GM23248 (cell line): ENCODE measurements around the gene AP5B1. TPM values are rescaled to one million over a fixed set of nuclear protein-coding genes. Genes with fewer than 3 reads are reported as not detected.
A peak's percentile ranks its signal among the peaks of the same experiment; 100 is the strongest.

Experiments
- DNase-seq: peaks from one replicate; pipeline ENCODE4 v3.0.0-alpha.2; 2015
- H2AFZ ChIP-seq: fragments of 200-600 bp; sonication (generic); 2 replicates; pipeline ENCODE4 v1.6.1; 2016; ENCODE audit warnings: antibody characterized with exemption
- H3F3A ChIP-seq: fragments of 200-600 bp; sonication (generic); 2 replicates; pipeline ENCODE4 v1.6.1; 2016; ENCODE audit warnings: mild to moderate bottlenecking, antibody characterized with exemption, mixed run types; ENCODE audit not compliant: insufficient read depth
- H3K27ac ChIP-seq: fragments of 200-600 bp; sonication (generic); 2 replicates; pipeline ENCODE4 v1.5.1; 2016; ENCODE audit warnings: mild to moderate bottlenecking
- H3K27me3 ChIP-seq: fragments of 200-600 bp; sonication (generic); replicated peaks from 2 replicates; pipeline ENCODE4 v1.6.1; 2016; ENCODE audit warnings: mild to moderate bottlenecking; ENCODE audit not compliant: insufficient read depth
- H3K36me3 ChIP-seq: fragments of 200-600 bp; sonication (generic); 2 replicates; pipeline ENCODE4 v1.6.1; 2016; ENCODE audit warnings: low read depth, mild to moderate bottlenecking
- H3K4me1 ChIP-seq: fragments of 200-600 bp; sonication (generic); 2 replicates; pipeline ENCODE4 v1.6.1; 2016; ENCODE audit warnings: mild to moderate bottlenecking; ENCODE audit not compliant: insufficient read depth
- H3K4me2 ChIP-seq: fragments of 200-600 bp; sonication (generic); one replicate; pipeline ENCODE4 v1.6.1; 2016; ENCODE audit warnings: mild to moderate bottlenecking; ENCODE audit not compliant: unreplicated experiment
- H3K4me3 ChIP-seq: fragments of 200-600 bp; sonication (generic); 2 replicates; pipeline ENCODE4 v1.5.1; 2016; ENCODE audit warnings: mild to moderate bottlenecking
- H3K79me2 ChIP-seq: fragments of 200-600 bp; sonication (generic); 2 replicates; pipeline ENCODE4 v1.6.1; 2016; ENCODE audit warnings: mild to moderate bottlenecking; ENCODE audit not compliant: insufficient read depth
- H3K9ac ChIP-seq: fragments of 200-600 bp; sonication (generic); 2 replicates; pipeline ENCODE4 v1.6.1; 2016; ENCODE audit warnings: mild to moderate bottlenecking
- H3K9me2 ChIP-seq: fragments of 200-600 bp; sonication (generic); 2 replicates; pipeline ENCODE4 v1.6.1; 2016; ENCODE audit warnings: mixed run types, mild to moderate bottlenecking, moderate library complexity; ENCODE audit not compliant: insufficient read depth
- H3K9me3 ChIP-seq: fragments of 200-600 bp; sonication (generic); one replicate; pipeline ENCODE4 v1.6.1; 2017; ENCODE audit warnings: low read depth
- H4K20me1 ChIP-seq: fragments of 200-600 bp; sonication (generic); 2 replicates; pipeline ENCODE4 v1.6.0; 2016; ENCODE audit not compliant: insufficient read depth
- EZH2 ChIP-seq: fragments of 200-600 bp; sonication (generic); IDR thresholded peaks from 2 replicates; pipeline ENCODE4 v1.6.1; 2018; ENCODE audit warnings: antibody characterized with exemption, mild to moderate bottlenecking; ENCODE audit not compliant: insufficient read depth, poor library complexity, severe bottlenecking
- EZH2phosphoT487 ChIP-seq: fragments of 200-600 bp; sonication (generic); IDR thresholded peaks from 2 replicates; pipeline ENCODE4 v1.6.1; 2018; ENCODE audit warnings: antibody characterized with exemption, moderate library complexity, mild to moderate bottlenecking, low read depth; ENCODE audit not compliant: insufficient read depth
- WGBS, 2 experiments: methylation state at CpG; one replicate each; pipeline ENCODE4 v1.1.6; 2015 to 2017; ENCODE audit warnings: low lambda C conversion rate in 2 of 2, low coverage in 1 of 2; ENCODE audit errors: missing lambda C conversion rate in 2 of 2; 5-methylcytosine and 5-hydroxymethylcytosine counted together
- in situ Hi-C: fragments of 300-500 bp; cut with MboI; formaldehyde crosslinking; loops from 2 replicates; pipeline ENCODE4 v1.15.0; 2020
- polyA plus RNA-seq: library from polyadenylated mRNA; unstranded; fragments of >200 nt; fragmentation: Nextera tagmentation; extraction: Ambion mirVana; gene quantifications from 2 replicates; pipeline ENCODE4 v1.2.1, GENCODE V29; 2016
- total RNA-seq: library from RNA; depleted of rRNA; stranded (reverse); fragments of >200 nt; shearing (Covaris generic); gene quantifications from 2 replicates; pipeline ENCODE4 v1.2.3, GENCODE V29; 2014

The AP5B1 gene
- total and polyA plus RNA-seq, 2 experiments from 2014 or later = 4.4 to 14.8 TPM

GRCh38 chr11:65822776-65823528 is 42.2 kb upstream of the AP5B1 start:
- Histone ChIP-seq H3K9me3 (no peaks in the 10 kb centered on the region), H4K20me1 (no peaks in the 10 kb centered on the region), H3K9me2 (no peaks in the 10 kb centered on the region), H3K9ac (no peak overlapping the region), H3K27ac (no peak overlapping the region), H3K36me3 (no peaks in the 10 kb centered on the region), H3K4me1 (no peaks in the 10 kb centered on the region), H3K79me2 (no peaks in the 10 kb centered on the region), H3F3A (no peaks in the 10 kb centered on the region), H3K27me3 (no peaks in the 10 kb centered on the region), H3K4me2 (no peak overlapping the region), H2AFZ (no peak overlapping the region), H3K4me3 (no peak overlapping the region)
- TF ChIP-seq EZH2phosphoT487 (no peak), EZH2 (no peak)
- in situ Hi-C loops = no loop called here
- no peak for DNase-seq
- WGBS, 2 experiments = 71 to 74% methylated on average over 15 of the region's 15 CpGs

DNA sequence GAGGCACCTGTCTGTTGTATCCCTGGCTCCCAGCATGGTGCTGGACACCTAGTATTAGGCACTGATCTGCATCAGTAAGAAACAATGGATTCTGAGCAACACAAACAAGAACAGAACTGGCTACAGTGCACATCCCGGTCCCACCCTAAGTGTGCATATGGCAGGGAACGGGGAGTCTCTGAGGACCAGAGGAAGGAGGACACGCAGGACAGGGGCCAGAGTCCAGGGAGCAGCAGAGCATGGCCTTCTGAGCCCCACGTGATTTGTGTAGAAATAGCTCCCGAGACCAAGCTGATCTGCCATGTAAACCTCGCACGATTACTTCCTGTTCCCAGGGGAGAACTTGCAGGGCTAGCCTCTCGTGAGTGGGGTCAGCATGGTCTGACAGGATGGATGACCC is 40.3 kb upstream of the AP5B1 start:
- H3K4me1 ChIP-seq = no peaks in the 10 kb centered on the region
- no peak overlapping the region for H2AFZ ChIP-seq
- no peak overlapping the region for H3K9ac ChIP-seq
- in situ Hi-C loops = no loop called here
- H3K4me3 ChIP-seq = no peak overlapping the region
- no peaks in the 10 kb centered on the region for H3K36me3 ChIP-seq
- TF ChIP-seq EZH2phosphoT487 (no peak), EZH2 (no peak)
- no peaks in the 10 kb centered on the region for H4K20me1 ChIP-seq
- no peaks in the 10 kb centered on the region for H3F3A ChIP-seq
- no peaks in the 10 kb centered on the region for H3K79me2 ChIP-seq
- H3K27ac ChIP-seq = no peak overlapping the region
- no peak overlapping the region for H3K4me2 ChIP-seq
- no peak for DNase-seq
- no peaks in the 10 kb centered on the region for H3K9me3 ChIP-seq
- H3K27me3 ChIP-seq = no peaks in the 10 kb centered on the region
- no peaks in the 10 kb centered on the region for H3K9me2 ChIP-seq
- 58% methylated on average over 8 of the region's 8 CpGs for WGBS, 2 experiments

DNA sequence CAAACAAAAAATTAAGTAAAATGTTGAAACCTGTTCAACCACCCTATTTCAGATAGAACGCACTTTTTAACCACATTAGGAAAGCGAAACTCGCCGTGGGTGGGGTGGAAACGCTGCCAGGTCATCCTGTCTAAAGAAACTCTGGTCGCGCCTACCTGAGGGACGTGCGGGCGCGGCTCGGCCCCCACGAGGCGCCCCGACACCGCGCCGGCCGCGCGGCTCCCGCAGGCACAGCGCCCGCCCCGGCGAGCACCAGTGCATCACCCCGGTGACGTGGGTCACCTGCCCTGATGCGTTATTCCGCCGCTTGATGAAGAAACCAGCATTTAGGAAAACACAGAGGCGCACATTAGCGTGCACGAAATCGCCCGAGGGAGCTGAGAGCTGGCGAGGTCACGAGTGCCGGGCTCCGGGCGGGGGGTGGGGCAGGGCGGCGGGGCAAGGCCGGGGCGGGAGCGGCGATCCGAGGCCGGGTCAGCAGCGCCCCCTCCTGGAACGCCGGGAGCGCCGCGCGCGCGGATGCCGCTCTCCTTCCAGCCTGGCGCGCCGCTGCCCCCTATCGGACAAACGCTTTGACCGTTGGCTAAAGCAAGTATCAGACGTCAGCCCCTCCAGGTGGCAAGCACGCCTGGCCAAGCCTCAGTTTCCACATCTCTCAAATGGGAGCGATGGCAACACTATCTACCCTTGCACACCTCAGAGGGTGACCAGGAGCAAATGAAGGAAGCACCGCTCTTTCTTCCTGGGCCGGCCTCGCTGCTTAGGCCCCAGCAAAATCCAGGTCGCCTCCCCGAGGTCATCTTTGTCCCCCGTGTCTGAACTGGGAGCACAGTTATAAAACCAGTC is 37.3 kb upstream of the AP5B1 start:
- no peak for TF ChIP-seq EZH2phosphoT487
- no peak for TF ChIP-seq EZH2
- Histone ChIP-seq H3K79me2 (no peaks in the 10 kb centered on the region), H3K4me2 (peak overlapping the region; percentile 94), H4K20me1 (no peaks in the 10 kb centered on the region), H2AFZ (peak overlapping the region; percentile 96), H3K9me2 (no peaks in the 10 kb centered on the region), H3K9me3 (no peaks in the 10 kb centered on the region), H3K27me3 (no peaks in the 10 kb centered on the region), H3F3A (no peaks in the 10 kb centered on the region), H3K36me3 (no peaks in the 10 kb centered on the region), H3K9ac (peak overlapping the region; percentile 82), H3K4me3 (peak overlapping the region; percentile 85), H3K27ac (peak overlapping the region; percentile 30; the same call in 1 of the 2 replicates), H3K4me1 (no peaks in the 10 kb centered on the region)
- in situ Hi-C loops = no loop called here
- peak; percentile 90 for DNase-seq
- WGBS, 2 experiments = 5% methylated on average over 55 to 69 of the region's 74 CpGs

GRCh38 chr11:65817312-65817834 is 36.6 kb upstream of the AP5B1 start:
- Histone ChIP-seq H3K4me3 (peak overlapping the region; percentile 85), H3K4me1 (no peaks in the 10 kb centered on the region), H3K9me2 (no peaks in the 10 kb centered on the region), H3K27me3 (no peaks in the 10 kb centered on the region), H3K36me3 (no peaks in the 10 kb centered on the region), H3K4me2 (peak overlapping the region; percentile 94), H3K27ac (peak overlapping the region; percentile 30; the same call in 1 of the 2 replicates), H3K9me3 (no peaks in the 10 kb centered on the region), H2AFZ (peak overlapping the region; percentile 96), H4K20me1 (no peaks in the 10 kb centered on the region), H3K79me2 (no peaks in the 10 kb centered on the region), H3F3A (no peaks in the 10 kb centered on the region), H3K9ac (peak overlapping the region; percentile 82)
- in situ Hi-C loops = no loop called here
- DNase-seq = no peak
- TF ChIP-seq EZH2phosphoT487 = no peak
- TF ChIP-seq EZH2 = no peak
- WGBS, 2 experiments = 60 to 64% methylated on average over 5 of the region's 5 CpGs
